LNCAP (cell line): ENCODE data around the gene APAF1.

ENCODE experiments used
- CTCF ChIP-seq: fragments of 450-650 bp; IDR thresholded peaks from 2 replicates; pipeline ENCODE4 v1.5.1; 2017; ENCODE audit warnings: mild to moderate bottlenecking

Gene APAF1

GRCh38 chr12:98757455-98757854, 112.4 kb downstream of the APAF1 start:
- no peak for TF ChIP-seq CTCF

- no peak for TF ChIP-seq CTCF
Measured at GRCh38 chr12:98758331-98758730, 113.2 kb downstream of the APAF1 start.

GRCh38 chr12:98763656-98764055, 118.6 kb downstream of the APAF1 start:
- TF ChIP-seq CTCF: no peak

DNA sequence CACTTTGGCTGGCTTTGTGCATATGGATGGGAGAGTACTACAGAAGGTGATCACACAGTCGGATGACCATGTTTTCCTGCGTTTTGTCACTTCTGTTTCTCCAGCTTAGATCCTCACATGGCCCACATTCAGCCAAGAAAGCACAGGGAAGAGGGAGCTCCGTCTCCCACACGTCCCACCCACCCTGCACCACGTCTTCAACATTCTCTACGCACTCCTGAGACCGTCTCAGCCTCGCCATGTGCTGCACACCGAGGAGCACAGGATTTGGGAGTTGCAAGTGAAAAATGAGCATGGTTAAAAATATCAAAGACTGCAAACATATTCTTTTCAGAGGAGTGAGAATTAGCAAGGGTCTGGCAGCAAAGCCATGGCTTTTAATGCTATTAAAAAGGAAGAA, 122.2 kb downstream of the APAF1 start:
- no peak for TF ChIP-seq CTCF

GRCh38 chr12:98769068-98769467, 124.0 kb downstream of the APAF1 start:
- no peak for TF ChIP-seq CTCF

DNA sequence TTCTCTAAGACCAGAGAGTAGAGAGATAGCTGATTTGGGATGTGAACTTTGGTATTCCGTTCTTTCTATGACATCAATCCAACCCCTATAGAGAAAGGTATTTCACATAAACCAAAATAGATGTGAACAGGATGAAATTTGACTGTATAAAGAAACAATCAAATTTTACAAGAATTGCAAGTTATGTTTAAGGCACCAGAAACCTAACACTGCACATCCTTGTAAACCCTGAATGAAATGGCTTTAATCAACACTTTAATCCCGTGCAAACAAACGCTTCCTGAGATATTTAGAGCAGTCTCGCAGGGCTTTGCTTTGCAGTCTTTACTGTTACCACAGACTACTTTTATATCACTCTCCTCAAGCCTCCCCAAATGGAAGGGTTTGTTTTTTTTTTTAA, 125.1 kb downstream of the APAF1 start:
- no peak for TF ChIP-seq CTCF

GRCh38 chr12:98771811-98772752, 127.0 kb downstream of the APAF1 start:
- no peak for TF ChIP-seq CTCF
